ENCODE measurements around the gene SHQ1. TPM values are rescaled to one million over a fixed set of nuclear protein-coding genes. Genes with fewer than 3 reads are reported as not detected.
A peak's percentile ranks its signal among the peaks of the same experiment; 100 is the strongest.

Gene SHQ1
- total RNA-seq, 1 donor from 2014 or later = 18.8 TPM

GRCh38 chr3:72708441-72708840, 139.8 kb downstream of the SHQ1 start:
- Histone ChIP-seq H3K27me3 (ENCODE audit: low read depth) (no peaks in the 10 kb centered on the region), H3K9me3 (replicated peaks) (peaks cover 10% of the 10 kb centered on the region), H3K36me3 (no peaks in the 10 kb centered on the region), H3K27ac (replicated peaks) (no peak overlapping the region), H3K4me1 (no peaks in the 10 kb centered on the region), H3K4me3 (no peak overlapping the region)
- no peak for DNase-seq
- intact Hi-C loops (cut with micrococcal nuclease) = no loop called here
- TF ChIP-seq CTCF (IDR thresholded peaks at IDR 0.05; ENCODE audit: borderline replicate concordance) = no peak

- no peak for TF ChIP-seq CTCF (IDR thresholded peaks at IDR 0.05; ENCODE audit: borderline replicate concordance)
- intact Hi-C loops (cut with micrococcal nuclease) = no loop called here
- H3K36me3 ChIP-seq = no peaks in the 10 kb centered on the region
- no peak for DNase-seq
- H3K4me1 ChIP-seq = peaks cover 11% of the 10 kb centered on the region
- no peak overlapping the region for H3K4me3 ChIP-seq
- no peaks in the 10 kb centered on the region for H3K27me3 ChIP-seq (ENCODE audit: low read depth)
- peak overlapping the region; percentile 23 for H3K27ac ChIP-seq (replicated peaks)
- no peaks in the 10 kb centered on the region for H3K9me3 ChIP-seq (replicated peaks)
Observed at GRCh38 chr3:72702997-72703396, 145.2 kb downstream of the SHQ1 start.

GRCh38 chr3:72702390-72702789, 145.9 kb downstream of the SHQ1 start:
- Histone ChIP-seq H3K27ac (replicated peaks) (peak overlapping the region; percentile 23), H3K4me1 (peaks cover 11% of the 10 kb centered on the region), H3K36me3 (no peaks in the 10 kb centered on the region), H3K9me3 (replicated peaks) (no peaks in the 10 kb centered on the region), H3K4me3 (no peak overlapping the region), H3K27me3 (ENCODE audit: low read depth) (no peaks in the 10 kb centered on the region)
- peak; percentile 24 for DNase-seq
- TF ChIP-seq CTCF (IDR thresholded peaks at IDR 0.05; ENCODE audit: borderline replicate concordance) = no peak
- intact Hi-C loops (cut with micrococcal nuclease) = no loop called here

- intact Hi-C loops (cut with micrococcal nuclease) = no loop called here
Observed at GRCh38 chr3:72700106-72700505, 148.1 kb downstream of the SHQ1 start.

DNA sequence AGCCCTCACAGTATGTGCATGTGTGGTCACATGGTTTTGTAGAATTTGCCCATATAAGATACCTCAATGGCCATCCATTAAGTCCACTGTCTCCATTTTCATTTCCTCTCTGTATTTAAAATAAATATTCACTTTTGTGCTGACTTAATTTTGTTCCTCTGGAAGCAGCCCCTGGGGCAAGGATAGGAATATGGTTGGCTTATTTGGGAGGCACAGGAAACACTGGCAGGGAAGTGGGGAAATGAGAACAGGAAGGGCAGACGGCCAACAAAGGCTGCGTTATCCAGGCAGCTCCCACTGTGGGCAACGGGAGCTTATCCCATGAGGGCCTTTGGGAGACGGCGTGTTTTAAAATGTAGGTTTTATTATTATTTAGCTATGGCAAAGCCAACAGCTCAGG, 148.6 kb downstream of the SHQ1 start:
- Histone ChIP-seq H3K27me3 (ENCODE audit: low read depth) (no peaks in the 10 kb centered on the region), H3K4me1 (peaks cover 11% of the 10 kb centered on the region), H3K4me3 (no peak overlapping the region), H3K9me3 (replicated peaks) (no peaks in the 10 kb centered on the region), H3K36me3 (no peaks in the 10 kb centered on the region), H3K27ac (replicated peaks) (no peak overlapping the region)
- TF ChIP-seq CTCF (IDR thresholded peaks at IDR 0.05; ENCODE audit: borderline replicate concordance) = no peak
- intact Hi-C loops (cut with micrococcal nuclease) = no loop called here
- DNase-seq = no peak

More at GRCh38 chr3:72700106-72700505, 148.1 kb downstream of the SHQ1 start:
- no peak for DNase-seq
- no peak overlapping the region for H3K27ac ChIP-seq (replicated peaks)
- H3K4me1 ChIP-seq = peaks cover 11% of the 10 kb centered on the region
- no peaks in the 10 kb centered on the region for H3K9me3 ChIP-seq (replicated peaks)
- H3K36me3 ChIP-seq = no peaks in the 10 kb centered on the region
- H3K4me3 ChIP-seq = no peak overlapping the region
- TF ChIP-seq CTCF (IDR thresholded peaks at IDR 0.05; ENCODE audit: borderline replicate concordance) = no peak
- H3K27me3 ChIP-seq (ENCODE audit: low read depth) = no peaks in the 10 kb centered on the region

Other genes with a start within 250 kb of the SHQ1 start
- 16.2 TPM for gene GXYLT2, start 39.6 kb upstream of the SHQ1 start, total RNA-seq
- gene PPP4R2, start 148.4 kb upstream of the SHQ1 start, total RNA-seq = 55.5 TPM
- 0.99 TPM for gene EBLN2, start 213.2 kb upstream of the SHQ1 start, total RNA-seq

Measured in left ventricle myocardium inferior (tissue), 1 donor.